H1 (cell line): ENCODE data around the gene ADCY1. TPM values are rescaled to one million over a fixed set of nuclear protein-coding genes. Genes with fewer than 3 reads are reported as not detected.

ENCODE experiments used
- CTCF ChIA-PET: fragments of 300-600 bp; sonication (Branson Sonifier 250); formaldehyde crosslinking; loops from one replicate; lab custom pipeline; 2021; ENCODE audit not compliant: partially characterized antibody; lab: Charles Lee
- POLR2A ChIA-PET: fragments of 300-600 bp; sonication (Branson Sonifier 250); formaldehyde crosslinking; loops from one replicate; lab custom pipeline; 2021; ENCODE audit warnings: inconsistent platforms; ENCODE audit not compliant: partially characterized antibody; lab: Charles Lee
- DNase-seq, 2 experiments: peaks; one replicate each; pipeline versions ENCODE4 v3.0.0 to v3.0.0-alpha.2; 2010 to 2022; ENCODE audit warnings: low spot score in 2 of 2, low read depth in 1 of 2, mixed read lengths in 1 of 2
- FAIRE-seq: peaks from 2 replicates; lab custom pipeline; 2011; peaks lifted over from hg19 to GRCh38; lab: Jason Lieb, UNC
- H2AFZ ChIP-seq: 2 replicates; pipeline ENCODE4 v1.8.1; 2012; ENCODE audit warnings: low read length, inconsistent platforms
- H2AK5ac ChIP-seq: 2 replicates; pipeline ENCODE4 v1.6.1; 2013; ENCODE audit warnings: low read depth, low read length
- H2BK120ac ChIP-seq: replicated peaks from 2 replicates; pipeline ENCODE3; 2013; ENCODE audit warnings: low read depth, low read length, inconsistent platforms
- H2BK12ac ChIP-seq: 2 replicates; pipeline ENCODE4 v1.6.1; 2013; ENCODE audit warnings: low read depth, low read length
- H2BK15ac ChIP-seq: 2 replicates; pipeline ENCODE4 v1.6.1; 2013; ENCODE audit warnings: low read length
- H2BK20ac ChIP-seq: 2 replicates; pipeline ENCODE4 v1.6.1; 2013; ENCODE audit warnings: low read length
- H2BK5ac ChIP-seq: 2 replicates; pipeline ENCODE4 v1.6.1; 2013; ENCODE audit warnings: low read depth, low read length
- H3K14ac ChIP-seq: 2 replicates; pipeline ENCODE4 v1.6.1; 2013; ENCODE audit warnings: inconsistent platforms; ENCODE audit not compliant: insufficient read length
- H3K18ac ChIP-seq: 2 replicates; pipeline ENCODE4 v1.6.1; 2013; ENCODE audit warnings: low read length; ENCODE audit errors: extremely low read depth
- H3K23ac ChIP-seq: 2 replicates; pipeline ENCODE4 v1.6.1; 2013; ENCODE audit warnings: inconsistent platforms; ENCODE audit not compliant: insufficient read length
- H3K23me2 ChIP-seq: 2 replicates; pipeline ENCODE4 v1.6.1; 2013; ENCODE audit warnings: low read depth, low read length
- H3K27ac ChIP-seq: 2 replicates; pipeline ENCODE4 v1.6.1; 2011; ENCODE audit warnings: low read depth, low read length, inconsistent platforms
- H3K27me3 ChIP-seq, 4 experiments: replicated peaks in 1 of 4; 1 replicate in 1 of 4; 2 replicates in 3 of 4; pipeline versions ENCODE4 v1.6.1 to v1.8.1; 2011 to 2013; ENCODE audit warnings: low read length in 3 of 4, mild to moderate bottlenecking in 3 of 4, inconsistent platforms in 2 of 4, mixed read lengths in 2 of 4, moderate library complexity in 1 of 4; ENCODE audit not compliant: control insufficient read depth in 3 of 4, insufficient read depth in 3 of 4; ENCODE audit errors: extremely low read depth in 1 of 4
- H3K36me3 ChIP-seq, 4 experiments: 2 replicates each; pipeline versions ENCODE4 v1.6.1 to v1.8.1; 2011 to 2013; ENCODE audit warnings: mild to moderate bottlenecking in 4 of 4, low read length in 3 of 4, moderate library complexity in 2 of 4, control low read depth in 1 of 4, inconsistent platforms in 1 of 4; ENCODE audit not compliant: insufficient read depth in 4 of 4, control insufficient read depth in 2 of 4
- H3K4ac ChIP-seq: replicated peaks from 2 replicates; pipeline ENCODE3; 2013; ENCODE audit warnings: low read length, low read depth, mixed read lengths, inconsistent platforms; ENCODE audit not compliant: insufficient read length
- H3K4me1 ChIP-seq, 4 experiments: replicated peaks in 1 of 4; 1 replicate in 1 of 4; 2 replicates in 3 of 4; pipeline versions ENCODE4 v1.6.1 to v1.8.1; 2011 to 2013; ENCODE audit warnings: low read length in 3 of 4, inconsistent platforms in 2 of 4, mixed read lengths in 1 of 4; ENCODE audit not compliant: insufficient read depth in 4 of 4, control insufficient read depth in 3 of 4
- H3K4me2 ChIP-seq, 2 experiments: 2 replicates each; pipeline versions ENCODE4 v1.6.1 to v1.8.1; 2011 to 2013; ENCODE audit warnings: low read depth in 2 of 2, low read length in 2 of 2, control low read depth in 1 of 2, inconsistent platforms in 1 of 2, mild to moderate bottlenecking in 1 of 2; ENCODE audit not compliant: insufficient read depth in 1 of 2
- H3K4me3 ChIP-seq, 4 experiments: fragments of 200-600, 300-600 bp in 1 of 4; sonication (generic), shearing (Covaris generic), sonication (Bioruptor Twin) in 1 of 4; 2 replicates each; pipeline versions ENCODE4 v1.5.1 to v1.8.1; 2011 to 2016; ENCODE audit warnings: low read length in 4 of 4, low read depth in 3 of 4, control low read depth in 2 of 4, inconsistent platforms in 2 of 4, mild to moderate bottlenecking in 2 of 4, mixed read lengths in 1 of 4, moderate library complexity in 1 of 4; ENCODE audit not compliant: insufficient read depth in 2 of 4; ENCODE audit errors: extremely low read depth in 1 of 4
- H3K56ac ChIP-seq: replicated peaks from 2 replicates; pipeline ENCODE3; 2013; ENCODE audit warnings: low read depth, mild to moderate bottlenecking, mixed read lengths, low read length, inconsistent platforms; ENCODE audit not compliant: insufficient read length
- H3K79me1 ChIP-seq: 2 replicates; pipeline ENCODE4 v1.6.1; 2013; ENCODE audit warnings: low read depth, low read length, control low read depth
- H3K79me2 ChIP-seq, 2 experiments: 2 replicates each; pipeline versions ENCODE4 v1.6.1 to v1.8.1; 2012 to 2013; ENCODE audit warnings: low read length in 2 of 2, mild to moderate bottlenecking in 2 of 2, inconsistent platforms in 1 of 2; ENCODE audit not compliant: insufficient read depth in 2 of 2, control insufficient read depth in 1 of 2
- H3K9ac ChIP-seq, 4 experiments: replicated peaks in 1 of 4; 1 replicate in 1 of 4; 2 replicates in 3 of 4; pipeline versions ENCODE4 v1.6.1 to v1.8.1; 2011 to 2013; ENCODE audit warnings: low read depth in 3 of 4, low read length in 3 of 4, control low read depth in 2 of 4, mild to moderate bottlenecking in 2 of 4, moderate library complexity in 2 of 4, inconsistent platforms in 1 of 4; ENCODE audit errors: extremely low read depth in 1 of 4
- H3K9me3 ChIP-seq, 2 experiments: 2 replicates each; pipeline versions ENCODE4 v1.6.1 to v1.8.1; 2012 to 2013; ENCODE audit warnings: mild to moderate bottlenecking in 2 of 2, moderate library complexity in 2 of 2, control low read depth in 1 of 2, inconsistent platforms in 1 of 2, low read depth in 1 of 2, low read length in 1 of 2, mixed read lengths in 1 of 2; ENCODE audit not compliant: insufficient read depth in 2 of 2
- H4K20me1 ChIP-seq, 2 experiments: replicated peaks in 1 of 2; 2 replicates each; pipeline versions ENCODE3 to v1.8.1; 2011 to 2013; ENCODE audit warnings: inconsistent platforms in 2 of 2, low read length in 2 of 2, mild to moderate bottlenecking in 1 of 2; ENCODE audit not compliant: insufficient read depth in 2 of 2, control insufficient read depth in 1 of 2
- H4K5ac ChIP-seq: 2 replicates; pipeline ENCODE4 v1.6.1; 2013; ENCODE audit warnings: low read length, low read depth, mixed read lengths, inconsistent platforms; ENCODE audit not compliant: insufficient read length
- H4K8ac ChIP-seq: 2 replicates; pipeline ENCODE4 v1.8.0; 2013; ENCODE audit warnings: mild to moderate bottlenecking, moderate library complexity, low read length, inconsistent platforms; ENCODE audit not compliant: insufficient read depth; ENCODE audit errors: extremely low read depth
- H4K91ac ChIP-seq: replicated peaks from 2 replicates; pipeline ENCODE3; 2013; ENCODE audit warnings: low read length, mixed read lengths, inconsistent platforms; ENCODE audit not compliant: insufficient read length
- BACH1 ChIP-seq: IDR thresholded peaks from 2 replicates; pipeline ENCODE4 v1.6.1; 2012; ENCODE audit warnings: low read length, improper control_type of control experiment
- BRCA1 ChIP-seq: IDR thresholded peaks from 2 replicates; pipeline ENCODE4 v1.6.1; 2012; ENCODE audit warnings: low read depth, low read length, improper control_type of control experiment
- CTBP2 ChIP-seq: IDR thresholded peaks from 2 replicates; pipeline ENCODE4 v1.7.0; 2011; ENCODE audit warnings: borderline replicate concordance, mild to moderate bottlenecking, moderate library complexity, mixed read lengths, low read length; ENCODE audit not compliant: insufficient read depth, insufficient read length
- EGR1 ChIP-seq: IDR thresholded peaks from 2 replicates; pipeline ENCODE4 v1.6.1; 2011; ENCODE audit warnings: low read depth, low read length, borderline replicate concordance
- EZH2 ChIP-seq: fragments of 200-600 bp; sonication (generic); IDR thresholded peaks from 2 replicates; pipeline ENCODE4 v1.7.1; 2012; ENCODE audit warnings: low read depth, mild to moderate bottlenecking, moderate library complexity, low read length, inconsistent platforms; ENCODE audit not compliant: severe bottlenecking
- GABPA ChIP-seq: IDR thresholded peaks from 2 replicates; pipeline ENCODE4 v1.6.1; 2011; ENCODE audit warnings: mild to moderate bottlenecking, low read length, moderate library complexity, borderline replicate concordance; ENCODE audit not compliant: insufficient read depth
- NRF1 ChIP-seq: IDR thresholded peaks from 2 replicates; pipeline ENCODE4 v1.6.1; 2011; ENCODE audit warnings: mild to moderate bottlenecking, low read depth, low read length, improper control_type of control experiment
- RFX5 ChIP-seq: IDR thresholded peaks from 2 replicates; pipeline ENCODE4 v1.6.1; 2011; ENCODE audit warnings: low read depth, low read length, improper control_type of control experiment, borderline replicate concordance
- SIRT6 ChIP-seq: IDR thresholded peaks from one replicate; pipeline ENCODE4 v1.7.1; 2012; ENCODE audit warnings: low read length, inconsistent platforms
- TEAD4 ChIP-seq: IDR thresholded peaks from 2 replicates; pipeline ENCODE4 v1.6.1; 2012; ENCODE audit warnings: low read depth, low read length, inconsistent platforms, mixed read lengths
- ZNF274 ChIP-seq: IDR thresholded peaks from 2 replicates; pipeline ENCODE4 v1.7.0; 2012; ENCODE audit warnings: low read length, borderline replicate concordance; ENCODE audit errors: extremely low read depth
- WGBS, 2 experiments: shearing (Covaris generic) in 1 of 2; methylation state at CpG; one replicate each; pipeline versions ENCODE4 v1.1.6 to v1.1.7; 2013 to 2015; ENCODE audit warnings: low lambda C conversion rate in 2 of 2, mixed read lengths in 2 of 2, inconsistent platforms in 1 of 2, low coverage in 1 of 2, missing lambda C conversion rate in 1 of 2; ENCODE audit not compliant: insufficient replicate concordance in 2 of 2, insufficient coverage in 1 of 2, insufficient read length in 1 of 2; ENCODE audit errors: extremely low coverage in 1 of 2, missing lambda C conversion rate in 1 of 2; 5-methylcytosine and 5-hydroxymethylcytosine counted together
- polyA plus RNA-seq, 7 experiments: library from polyadenylated mRNA; depleted of rRNA in 3 of 7; stranded (reverse) in 5 of 7; unstranded in 2 of 7; fragments of >200 nt in 5 of 7; fragments of 200-250 nt in 2 of 7; gene quantifications; 1 replicate in 5 of 7; 2 replicates in 1 of 7; 4 replicates in 1 of 7; pipeline versions ENCODE4 v1.2.1 to v1.2.3, GENCODE V29; 2011 to 2013; ENCODE audit warnings: missing spikeins in 2 of 7, mixed read lengths in 2 of 7
- total RNA-seq: library from RNA; stranded (reverse); fragmentation: NEBNext Ultra II Directional; extraction: Animal tissue kit (Norgen Biotek cat#: 25700); gene quantifications from 2 replicates; pipeline ENCODE4 v1.2.1, GENCODE V29; 2021
- TF ChIP-seq, protein P1 (sequence below): IDR thresholded peaks from 2 replicates; pipeline ENCODE4 v1.6.1; 2012; ENCODE audit warnings: inconsistent platforms

Gene ADCY1
- total and polyA plus RNA-seq, 2 of the 8 experiments (the other 6 are each of a cell fraction or from before 2014, with no cell fraction given), result 7.9 to 26.9 TPM

DNA sequence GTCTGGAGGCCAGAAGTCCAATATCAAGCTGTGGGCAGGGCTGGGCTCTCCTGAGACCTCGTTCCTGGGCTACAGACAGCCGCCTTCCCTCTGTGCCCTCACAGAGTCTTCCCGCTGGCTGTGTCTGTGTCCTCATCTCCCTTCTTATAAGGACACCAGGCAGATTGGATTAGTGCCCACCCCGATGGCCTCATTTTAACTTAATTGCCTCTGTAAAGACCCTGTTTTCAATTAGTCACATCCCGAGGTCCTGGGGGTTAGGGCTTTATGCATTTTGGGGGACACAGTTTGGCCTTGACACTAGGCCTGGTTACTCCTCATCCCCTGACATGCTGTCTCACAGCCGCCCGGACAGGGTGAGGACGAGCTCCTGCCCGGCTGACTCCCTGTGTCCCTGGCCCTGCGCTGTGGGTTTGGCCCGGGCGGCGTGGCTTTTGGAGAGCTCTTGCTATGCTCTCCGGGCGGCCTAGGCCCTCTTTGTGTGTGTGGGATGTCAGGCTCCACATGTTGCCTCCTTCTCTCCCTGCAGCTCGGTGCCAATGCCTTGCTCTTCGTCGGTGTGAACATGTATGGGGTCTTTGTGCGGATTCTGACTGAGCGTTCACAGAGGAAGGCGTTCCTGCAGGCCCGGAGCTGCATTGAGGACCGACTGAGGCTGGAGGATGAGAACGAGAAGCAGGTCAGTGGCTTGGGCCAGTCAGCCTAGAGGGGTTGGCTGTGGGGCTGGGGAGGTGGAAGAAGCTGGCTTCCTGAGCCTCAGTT lies 18.2 kb downstream of the ADCY1 start:
- Histone ChIP-seq H2BK120ac (no peak overlapping the region), H2BK20ac (no peak overlapping the region), H3K4me3 (no peak overlapping the region), H2BK5ac (no peak overlapping the region), H3K4me2 (no peak overlapping the region), H3K56ac (no peak overlapping the region), H3K18ac (no peak overlapping the region), H3K79me2 (peaks cover 0 to 27% of the 10 kb centered on the region in 2 experiments; a peak in 2 of 4 replicates), H3K9ac (no peak overlapping the region), H4K8ac (no peak overlapping the region), H3K36me3 (no peaks in the 10 kb centered on the region; a peak in 1 of 8 replicates), H3K23ac (no peak overlapping the region), H3K79me1 (peaks cover 16% of the 10 kb centered on the region), H2AK5ac (no peak overlapping the region), H3K4me1 (peaks cover 0 to 3% (median 1%) of the 10 kb centered on the region in 4 experiments; a peak in 2 of 7 replicates), H2BK12ac (peak overlapping the region; percentile 12; the same call in 1 of the 2 replicates), H4K91ac (no peak overlapping the region), H2AFZ (no peak overlapping the region), H4K5ac (no peak overlapping the region), H3K9me3 (no peaks in the 10 kb centered on the region), H3K14ac (no peak overlapping the region), H3K27me3 (no peaks in the 10 kb centered on the region), H4K20me1 (peaks cover 0 to 13% of the 10 kb centered on the region in 2 experiments), H3K4ac (no peak overlapping the region), H2BK15ac (no peak overlapping the region), H3K27ac (no peak overlapping the region), H3K23me2 (peaks cover 3% of the 10 kb centered on the region; the same call in 1 of the 2 replicates)
- CTCF ChIA-PET, result interaction anchor here (1.2 kb wide), 1 partner anchor 12 kb away, joined by 3 read pairs; no protein-coding TSS in a partner anchor
- POLR2A ChIA-PET, result no interaction called here
- 95% methylated on average over 24 of the region's 24 CpGs; no CpG with 5 or more reads in 1 of the 2 experiments for WGBS, 2 experiments
- FAIRE-seq, result no peak
- peak in 1 of 2 experiments; percentile 37 for DNase-seq
- TF ChIP-seq GABPA (no peak), SIRT6 (no peak), CTBP2 (no peak), BACH1 (no peak), TEAD4 (no peak), EGR1 (no peak), BRCA1 (no peak), EZH2 (no peak), RFX5 (no peak), ZNF274 (no peak), NRF1 (no peak)
- TF ChIP-seq, protein P1, sequence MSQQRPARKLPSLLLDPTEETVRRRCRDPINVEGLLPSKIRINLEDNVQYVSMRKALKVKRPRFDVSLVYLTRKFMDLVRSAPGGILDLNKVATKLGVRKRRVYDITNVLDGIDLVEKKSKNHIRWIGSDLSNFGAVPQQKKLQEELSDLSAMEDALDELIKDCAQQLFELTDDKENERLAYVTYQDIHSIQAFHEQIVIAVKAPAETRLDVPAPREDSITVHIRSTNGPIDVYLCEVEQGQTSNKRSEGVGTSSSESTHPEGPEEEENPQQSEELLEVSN, result no peak
